GM12874 (cell line): Measurements from ENCODE around the gene NCAM1.

ENCODE experiments used
- CTCF ChIP-seq: IDR thresholded peaks from 2 replicates; pipeline ENCODE4 v1.5.1; 2011; ENCODE audit warnings: low read depth, mild to moderate bottlenecking, control low read depth, low read length, moderate library complexity; ENCODE audit not compliant: insufficient read depth

The NCAM1 gene

DNA sequence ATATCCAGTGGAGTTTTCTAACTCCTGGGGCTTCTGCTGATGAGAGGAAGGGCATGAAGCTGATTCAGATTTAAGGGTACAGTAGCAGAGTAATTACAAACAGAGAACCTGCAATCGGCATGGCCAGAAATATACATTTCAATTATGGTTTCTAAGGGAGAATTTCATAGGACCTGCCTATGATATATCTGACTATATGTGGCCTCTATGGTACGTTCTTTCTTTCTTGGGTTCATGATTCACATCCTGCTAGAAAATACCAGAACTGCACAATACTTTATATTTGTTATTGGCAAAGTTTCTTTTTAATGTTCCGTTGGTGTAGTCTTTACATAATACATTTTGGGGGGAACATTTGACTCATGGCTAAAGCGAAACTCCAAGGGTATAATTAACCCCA lies 290.1 kb downstream of the NCAM1 start:
- no peak for TF ChIP-seq CTCF

GRCh38 chr11:113253406-113253805 lies 292.2 kb downstream of the NCAM1 start:
- TF ChIP-seq CTCF, result no peak

DNA sequence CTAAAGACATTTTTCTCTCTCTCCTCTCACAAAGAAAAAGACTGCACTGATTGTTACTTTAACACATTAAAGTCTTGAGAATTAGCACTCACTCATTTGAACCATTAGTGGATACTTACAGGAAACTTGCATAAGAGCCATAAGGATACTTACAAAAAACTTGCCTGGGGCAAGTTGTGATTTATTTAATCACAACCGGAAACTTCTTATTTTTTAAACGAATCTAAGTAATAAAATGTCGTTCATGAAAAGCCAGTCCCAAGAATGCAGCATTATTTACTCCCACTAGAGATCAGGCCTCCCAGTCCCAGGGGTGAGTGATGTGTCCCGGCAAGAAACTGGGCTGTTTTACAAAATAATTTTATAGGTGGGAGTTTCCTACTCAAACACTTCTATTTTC lies 293.9 kb downstream of the NCAM1 start:
- no peak for TF ChIP-seq CTCF

- TF ChIP-seq CTCF, result no peak
Observed at GRCh38 chr11:113255741-113256140, 294.5 kb downstream of the NCAM1 start.

DNA sequence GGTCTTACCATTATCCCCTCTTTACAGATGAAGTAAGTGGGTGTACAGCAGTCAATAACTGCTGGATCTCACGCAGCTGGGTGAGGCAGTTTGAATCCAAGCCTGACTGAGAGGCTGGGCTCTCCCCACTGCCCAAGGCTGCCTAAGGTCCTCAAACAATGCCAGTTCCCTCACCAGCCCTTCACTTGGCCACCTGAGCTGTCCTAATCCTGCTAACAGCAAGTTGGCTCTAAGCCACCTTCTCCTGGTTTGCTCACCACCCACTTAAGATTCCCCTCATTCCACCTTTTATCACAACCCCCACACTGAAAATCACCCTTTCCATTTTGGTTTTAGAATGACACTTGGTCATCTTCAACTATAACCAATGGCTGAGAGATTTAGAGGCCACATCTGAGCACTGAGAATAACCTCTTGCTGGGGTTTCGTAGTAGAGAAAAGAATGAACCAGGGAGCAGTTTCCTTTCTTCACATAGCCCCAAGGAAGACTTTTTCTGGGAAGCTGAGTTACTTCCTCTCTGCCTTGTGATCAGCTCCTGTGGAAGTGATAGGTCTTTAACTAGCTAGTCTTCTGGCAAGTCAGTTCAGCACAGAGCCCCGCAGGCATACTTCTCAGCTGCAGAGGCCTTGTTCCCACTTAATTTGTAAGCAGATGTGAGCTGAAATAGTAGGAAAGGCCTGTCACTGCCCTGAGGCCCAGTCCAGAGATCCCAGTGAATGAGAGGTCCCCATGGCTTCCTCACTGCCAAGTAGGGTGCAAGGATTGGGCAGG lies 295.4 kb downstream of the NCAM1 start:
- TF ChIP-seq CTCF, result no peak

GRCh38 chr11:113260096-113260425 lies 298.8 kb downstream of the NCAM1 start:
- no peak for TF ChIP-seq CTCF

GRCh38 chr11:113260541-113260940 lies 299.3 kb downstream of the NCAM1 start:
- no peak for TF ChIP-seq CTCF
